Breast epithelium (tissue), 3 donors: Measurements from ENCODE around the gene SLC6A8.

ENCODE experiments used
- CTCF ChIP-seq, 3 donors: fragments of 450-650 bp; IDR thresholded peaks; one replicate each; pipeline ENCODE4 v1.5.1; 2016 to 2017; ENCODE audit warnings: antibody characterized with exemption in 3 of 3, mild to moderate bottlenecking in 3 of 3, moderate library complexity in 3 of 3
- POLR2A ChIP-seq: fragments of 450-650 bp; IDR thresholded peaks from one replicate; pipeline ENCODE4 v1.6.1; 2016; ENCODE audit warnings: antibody characterized with exemption, mild to moderate bottlenecking, moderate library complexity

DNA sequence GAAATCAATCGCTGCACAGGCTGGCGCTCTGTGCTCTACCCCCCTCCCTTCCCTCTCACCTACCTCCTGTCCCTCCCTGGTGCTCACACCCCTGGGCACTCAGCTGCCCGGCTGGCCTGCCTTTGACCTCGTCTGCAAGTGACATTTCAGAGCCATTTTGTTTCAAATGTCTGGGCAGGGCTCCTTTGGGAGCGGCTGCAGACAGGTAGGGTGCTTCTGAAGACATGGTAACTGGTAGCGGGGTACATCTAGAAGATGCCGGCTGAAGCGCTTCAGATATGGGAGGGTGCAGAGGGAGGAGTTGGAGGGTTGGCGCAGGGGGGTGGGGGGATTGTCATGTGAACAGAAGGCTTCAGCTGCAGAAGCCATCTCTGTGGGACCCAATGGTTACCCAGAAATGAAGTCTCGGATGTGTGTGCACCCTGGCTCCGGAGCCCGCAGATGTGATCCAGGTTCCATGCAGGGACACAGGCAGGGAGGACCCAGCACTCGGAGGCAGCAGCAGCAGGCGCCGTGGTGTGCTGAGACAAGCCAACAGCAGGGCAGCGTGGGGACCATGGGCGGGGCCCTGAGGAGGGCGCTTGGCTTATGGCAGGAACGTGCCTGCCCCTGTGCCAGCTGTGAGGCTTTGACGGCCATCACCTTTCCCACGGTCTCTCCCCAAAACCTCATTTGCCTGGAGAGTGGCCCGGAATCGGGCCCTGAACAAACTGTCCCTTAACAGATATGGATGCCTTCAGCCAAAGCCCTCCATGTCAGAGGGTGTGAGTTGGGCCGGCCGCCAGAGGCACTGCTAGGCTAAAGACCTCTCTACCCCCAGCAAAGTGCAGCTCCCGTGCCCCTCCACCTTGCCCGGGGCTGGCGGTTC is 48.3 kb upstream of the SLC6A8 start:
- TF ChIP-seq CTCF (IDR thresholded peaks at IDR 0.05) (no peak), POLR2A (no peak)
